Adrenal gland (tissue), 5 donors: Measurements from ENCODE around the gene TMEM108.

Experiments
- POLR2A ChIP-seq, 2 donors: fragments of 450-650 bp; IDR thresholded peaks; one replicate each; pipeline ENCODE4 v1.6.1; 2017; ENCODE audit warnings: antibody characterized with exemption in 2 of 2, mild to moderate bottlenecking in 2 of 2, moderate library complexity in 1 of 2
- TF ChIP-seq, protein P1 (sequence below), 6 experiments: fragments of 450-650 bp in 4 of 6; fragments of 200-600 bp in 2 of 6; sonication (generic) in 1 of 6; IDR thresholded peaks; 1 replicate in 5 of 6; 2 replicates in 1 of 6; pipeline versions ENCODE4 v1.5.1 to v1.8.0; 2016 to 2021; ENCODE audit warnings: antibody characterized with exemption in 6 of 6, mild to moderate bottlenecking in 2 of 6, moderate library complexity in 1 of 6
- donor health status: DM: no; HTN: no; CAD: no.

- TF ChIP-seq POLR2A (IDR thresholded peaks at IDR 0.05): no peak
- TF ChIP-seq, protein P1, sequence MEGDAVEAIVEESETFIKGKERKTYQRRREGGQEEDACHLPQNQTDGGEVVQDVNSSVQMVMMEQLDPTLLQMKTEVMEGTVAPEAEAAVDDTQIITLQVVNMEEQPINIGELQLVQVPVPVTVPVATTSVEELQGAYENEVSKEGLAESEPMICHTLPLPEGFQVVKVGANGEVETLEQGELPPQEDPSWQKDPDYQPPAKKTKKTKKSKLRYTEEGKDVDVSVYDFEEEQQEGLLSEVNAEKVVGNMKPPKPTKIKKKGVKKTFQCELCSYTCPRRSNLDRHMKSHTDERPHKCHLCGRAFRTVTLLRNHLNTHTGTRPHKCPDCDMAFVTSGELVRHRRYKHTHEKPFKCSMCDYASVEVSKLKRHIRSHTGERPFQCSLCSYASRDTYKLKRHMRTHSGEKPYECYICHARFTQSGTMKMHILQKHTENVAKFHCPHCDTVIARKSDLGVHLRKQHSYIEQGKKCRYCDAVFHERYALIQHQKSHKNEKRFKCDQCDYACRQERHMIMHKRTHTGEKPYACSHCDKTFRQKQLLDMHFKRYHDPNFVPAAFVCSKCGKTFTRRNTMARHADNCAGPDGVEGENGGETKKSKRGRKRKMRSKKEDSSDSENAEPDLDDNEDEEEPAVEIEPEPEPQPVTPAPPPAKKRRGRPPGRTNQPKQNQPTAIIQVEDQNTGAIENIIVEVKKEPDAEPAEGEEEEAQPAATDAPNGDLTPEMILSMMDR (IDR thresholded peaks at IDR 0.05): no peak
These were observed 221.6 kb downstream of the TMEM108 start for GRCh38 chr3:133259767-133260166.
